CD14-positive monocyte (primary cell): ENCODE measurements around the gene STIL. TPM values are rescaled to one million over a fixed set of nuclear protein-coding genes. Genes with fewer than 3 reads are reported as not detected.

Source experiments
- DNase-seq, 3 donors: peaks; one replicate each; pipeline ENCODE4 v3.0.0-alpha.2; 2011 to 2022
- H2AFZ ChIP-seq: 2 replicates; pipeline ENCODE4 v1.6.0; 2012; ENCODE audit warnings: mild to moderate bottlenecking, low read depth, low read length, inconsistent platforms; ENCODE audit not compliant: insufficient read depth, poor library complexity, severe bottlenecking
- H3K27ac ChIP-seq, 2 donors: 1 replicate in 1 of 2; 2 replicates in 1 of 2; pipeline ENCODE4 v1.5.1; 2012 to 2013; ENCODE audit warnings: low read length in 2 of 2, control low read depth in 1 of 2, inconsistent platforms in 1 of 2, low read depth in 1 of 2, mild to moderate bottlenecking in 1 of 2
- H3K27me3 ChIP-seq, 2 donors: one replicate each; pipeline versions ENCODE4 v1.6.0 to v1.6.1; 2011 to 2013; ENCODE audit warnings: low read length in 2 of 2; ENCODE audit not compliant: control insufficient read depth in 2 of 2, insufficient read depth in 2 of 2
- H3K36me3 ChIP-seq, 2 donors: replicated peaks in 1 of 2; 1 replicate in 1 of 2; 2 replicates in 1 of 2; pipeline versions ENCODE4 v1.5.1 to v1.6.1; 2012 to 2013; ENCODE audit warnings: low read length in 2 of 2, control low read depth in 1 of 2, inconsistent platforms in 1 of 2, mild to moderate bottlenecking in 1 of 2; ENCODE audit not compliant: insufficient read depth in 2 of 2, control insufficient read depth in 1 of 2
- H3K4me1 ChIP-seq, 2 donors: 1 replicate in 1 of 2; 2 replicates in 1 of 2; pipeline versions ENCODE4 v1.5.1 to v1.6.1; 2012 to 2013; ENCODE audit warnings: low read length in 2 of 2, control low read depth in 1 of 2, inconsistent platforms in 1 of 2, mild to moderate bottlenecking in 1 of 2, moderate library complexity in 1 of 2; ENCODE audit not compliant: insufficient read depth in 2 of 2, control insufficient read depth in 1 of 2
- H3K4me2 ChIP-seq: replicated peaks from 2 replicates; pipeline ENCODE3; 2012; ENCODE audit warnings: low read length, moderate library complexity, mild to moderate bottlenecking; ENCODE audit not compliant: poor library complexity, severe bottlenecking; ENCODE audit errors: extremely low read depth
- H3K4me3 ChIP-seq, 3 experiments: fragments of 200-600 bp in 1 of 3; sonication (generic) in 1 of 3; replicated peaks in 1 of 3; 1 replicate in 2 of 3; 2 replicates in 1 of 3; pipeline ENCODE4 v1.5.1; 2011 to 2013; ENCODE audit warnings: low read length in 3 of 3, mild to moderate bottlenecking in 3 of 3, control low read depth in 2 of 3, low read depth in 2 of 3, inconsistent platforms in 1 of 3, moderate library complexity in 1 of 3
- H3K79me2 ChIP-seq: 2 replicates; pipeline ENCODE4 v1.6.0; 2012; ENCODE audit warnings: mild to moderate bottlenecking, control low read depth, inconsistent platforms, low read length, moderate library complexity; ENCODE audit not compliant: insufficient read depth
- H3K9ac ChIP-seq: 2 replicates; pipeline ENCODE4 v1.6.0; 2017; ENCODE audit warnings: low read length, mild to moderate bottlenecking; ENCODE audit not compliant: insufficient read depth, poor library complexity, severe bottlenecking
- H3K9me3 ChIP-seq, 2 donors: replicated peaks in 1 of 2; 1 replicate in 1 of 2; 2 replicates in 1 of 2; pipeline versions ENCODE4 v1.5.1 to v1.6.1; 2012 to 2013; ENCODE audit warnings: low read length in 2 of 2, control low read depth in 1 of 2; ENCODE audit not compliant: control insufficient read depth in 1 of 2, insufficient read depth in 1 of 2
- H4K20me1 ChIP-seq: 2 replicates; pipeline ENCODE4 v1.6.0; 2012; ENCODE audit warnings: mild to moderate bottlenecking, low read length, control low read depth, moderate library complexity; ENCODE audit not compliant: insufficient read depth
- H3K27ac Mint-ChIP-seq, 7 donors: one replicate each; pipeline ENCODE4 v1.8.0; 2020; ENCODE audit warnings: mild to moderate bottlenecking in 7 of 7, mixed read lengths in 7 of 7, moderate library complexity in 6 of 7, inconsistent platforms in 2 of 7
- H3K27me3 Mint-ChIP-seq, 3 donors: one replicate each; pipeline ENCODE4 v1.8.0; 2021 to 2022; ENCODE audit warnings: low read depth in 3 of 3, mild to moderate bottlenecking in 3 of 3, mixed read lengths in 3 of 3, moderate library complexity in 3 of 3, inconsistent platforms in 1 of 3
- H3K36me3 Mint-ChIP-seq, 2 donors: one replicate each; pipeline ENCODE4 v1.8.0; 2020; ENCODE audit warnings: mixed read lengths in 2 of 2, inconsistent platforms in 1 of 2, mild to moderate bottlenecking in 1 of 2
- H3K4me1 Mint-ChIP-seq: one replicate; pipeline ENCODE4 v1.8.0; 2020; ENCODE audit warnings: mild to moderate bottlenecking, mixed read lengths
- H3K4me3 Mint-ChIP-seq, 2 donors: one replicate each; pipeline ENCODE4 v1.8.0; 2020; ENCODE audit warnings: mild to moderate bottlenecking in 2 of 2, mixed read lengths in 2 of 2, moderate library complexity in 1 of 2
- H3K9me3 Mint-ChIP-seq, 7 donors: one replicate each; pipeline ENCODE4 v1.8.0; 2020 to 2022; ENCODE audit warnings: mixed read lengths in 7 of 7, mild to moderate bottlenecking in 6 of 7, moderate library complexity in 6 of 7, inconsistent platforms in 2 of 7
- CTCF ChIP-seq: fragments of 200-600 bp; IDR thresholded peaks from one replicate; pipeline ENCODE4 v1.8.0; 2022; ENCODE audit warnings: antibody characterized with exemption, mild to moderate bottlenecking
- WGBS: methylation state at CpG from one replicate; pipeline ENCODE4 v1.1.5; 2013; ENCODE audit warnings: missing lambda C conversion rate; ENCODE audit not compliant: insufficient coverage; 5-methylcytosine and 5-hydroxymethylcytosine counted together
- intact Hi-C, 2 donors: fragments of 100-400 bp; cut with micrococcal nuclease; formaldehyde crosslinking; loops; one replicate each; pipeline versions ENCODE4 v1.15.0 to v1.15.1; 2023
- polyA plus RNA-seq, 3 donors: library from polyadenylated mRNA; depleted of rRNA in 1 of 3; unstranded in 2 of 3; stranded (reverse) in 1 of 3; fragments of 300-500 nt in 2 of 3; fragments of >200 nt in 1 of 3; fragmentation: Illumina TruSeq in 2 of 3; gene quantifications; 1 replicate in 2 of 3; 2 replicates in 1 of 3; pipeline ENCODE4 v1.2.3, GENCODE V29; 2012 to 2021

STIL gene
- polyA plus RNA-seq, 3 donors = 0.16 to 0.31 (median 0.27) TPM

GRCh38 chr1:47227341-47228232 lies 86.4 kb downstream of the STIL start:
- Mint-ChIP-seq H3K9me3 (peaks cover 0 to 31% (median 19%) of the 10 kb centered on the region in 7 donors), H3K4me1 (peaks cover 39% of the 10 kb centered on the region), H3K36me3 (peaks cover 8 to 10% of the 10 kb centered on the region in 2 donors), H3K27me3 (peaks cover 68 to 71% (median 69%) of the 10 kb centered on the region in 3 donors), H3K4me3 (peak overlapping the region in 1 of 2 donors; percentile 83), H3K27ac (no peak overlapping the region)
- no peak for TF ChIP-seq CTCF
- Histone ChIP-seq H3K4me1 (peaks cover 25 to 30% of the 10 kb centered on the region in 2 donors), H3K36me3 (no peaks in the 10 kb centered on the region), H3K9me3 (peaks cover 0 to 30% of the 10 kb centered on the region in 2 donors), H4K20me1 (peaks cover 5% of the 10 kb centered on the region), H3K4me3 (no peak overlapping the region), H3K27me3 (peaks cover 76 to 95% of the 10 kb centered on the region in 2 donors), H3K27ac (no peak overlapping the region), H2AFZ (no peak overlapping the region), H3K9ac (no peak overlapping the region), H3K4me2 (no peak overlapping the region), H3K79me2 (no peaks in the 10 kb centered on the region)
- intact Hi-C loops = loop anchor here in 1 of 2 donors (5.0 kb wide), 1 partner anchor 220 kb away; no protein-coding TSS in a partner anchor
- WGBS = 100% methylated on average over 2 of the region's 7 CpGs
- no peak for DNase-seq

- peaks cover 19 to 24% of the 10 kb centered on the region in 2 donors for H3K4me1 ChIP-seq
- 78% methylated on average over 1 of the region's 4 CpGs for WGBS
- H3K36me3 Mint-ChIP-seq = peaks cover 5 to 7% of the 10 kb centered on the region in 2 donors
- H3K27me3 ChIP-seq = peaks cover 72 to 91% of the 10 kb centered on the region in 2 donors
- no peak overlapping the region for H3K27ac ChIP-seq
- no peak for TF ChIP-seq CTCF
- peaks cover 5% of the 10 kb centered on the region for H4K20me1 ChIP-seq
- no peak overlapping the region for H2AFZ ChIP-seq
- DNase-seq = no peak
- peaks cover 0 to 30% of the 10 kb centered on the region in 2 donors for H3K9me3 ChIP-seq
- no peaks in the 10 kb centered on the region for H3K79me2 ChIP-seq
- H3K4me3 Mint-ChIP-seq = peak overlapping the region in 1 of 2 donors; percentile 83
- H3K4me3 ChIP-seq = no peak overlapping the region
- H3K27me3 Mint-ChIP-seq = peaks cover 63 to 64% (median 64%) of the 10 kb centered on the region in 3 donors
- no peaks in the 10 kb centered on the region for H3K36me3 ChIP-seq
- no peak overlapping the region for H3K9ac ChIP-seq
- H3K9me3 Mint-ChIP-seq = peaks cover 0 to 31% (median 15%) of the 10 kb centered on the region in 7 donors
- H3K4me1 Mint-ChIP-seq = peaks cover 34% of the 10 kb centered on the region
- intact Hi-C loops = loop anchor here in 1 of 2 donors (5.0 kb wide), 1 partner anchor 220 kb away; no protein-coding TSS in a partner anchor
- H3K27ac Mint-ChIP-seq = no peak overlapping the region
- no peak overlapping the region for H3K4me2 ChIP-seq
Observed at GRCh38 chr1:47226839-47227215, 87.1 kb downstream of the STIL start.
